Ammon's horn (tissue), 1 donor: Measurements from ENCODE around the gene ATP6V1C2.
"Not testable (repeated sequence)": the region's sequence is repeated elsewhere in the genome, so short reads cannot be mapped to it uniquely, and the experiment has no call there.

Experiments
- DNase-seq: peaks from one replicate; pipeline ENCODE4 v3.0.0-alpha.2; 2016; ENCODE audit warnings: low spot score

ATP6V1C2 gene

GRCh38 chr2:10786240-10786982, 65.0 kb downstream of the ATP6V1C2 start:
- DNase-seq: no peak

GRCh38 chr2:10787176-10787968, 65.9 kb downstream of the ATP6V1C2 start:
- no peak for DNase-seq

- DNase-seq: no peak
These were observed 67.4 kb downstream of the ATP6V1C2 start for GRCh38 chr2:10788855-10789254.

GRCh38 chr2:10790228-10790973, 69.0 kb downstream of the ATP6V1C2 start:
- no peak for DNase-seq

GRCh38 chr2:10792001-10792634, 70.7 kb downstream of the ATP6V1C2 start:
- no peak for DNase-seq

- DNase-seq: peak; percentile 29
These were observed 71.4 kb downstream of the ATP6V1C2 start for GRCh38 chr2:10792660-10793400.

GRCh38 chr2:10793816-10794215, 72.4 kb downstream of the ATP6V1C2 start:
- DNase-seq: no peak

- DNase-seq: no peak
These were observed 73.4 kb downstream of the ATP6V1C2 start for GRCh38 chr2:10794876-10795275.

GRCh38 chr2:10795508-10796046, 74.1 kb downstream of the ATP6V1C2 start:
- no peak for DNase-seq

GRCh38 chr2:10796703-10797102, 75.3 kb downstream of the ATP6V1C2 start:
- DNase-seq: no peak

GRCh38 chr2:10798783-10799182, 77.4 kb downstream of the ATP6V1C2 start:
- DNase-seq: no peak

GRCh38 chr2:10800163-10800562, 78.7 kb downstream of the ATP6V1C2 start:
- no peak for DNase-seq

GRCh38 chr2:10802657-10803056, 81.2 kb downstream of the ATP6V1C2 start:
- no peak for DNase-seq

- DNase-seq: not testable (repeated sequence)
These were observed 84.6 kb downstream of the ATP6V1C2 start for GRCh38 chr2:10805990-10806389.

GRCh38 chr2:10806543-10806942, 85.1 kb downstream of the ATP6V1C2 start:
- DNase-seq: no peak

- DNase-seq: no peak
These were observed 89.1 kb downstream of the ATP6V1C2 start for GRCh38 chr2:10810202-10811161.

- DNase-seq: no peak
These were observed 90.1 kb downstream of the ATP6V1C2 start for GRCh38 chr2:10811517-10811916.

- DNase-seq: peak; percentile 97
These were observed 91.1 kb downstream of the ATP6V1C2 start, which contains the start of gene PDIA6 for GRCh38 chr2:10812362-10813162. Gene PDIA6 (minus strand): TSS chr2:10812785. CDS start chr2:10812696, 89 bp downstream.
